ENCODE measurements around the gene MLLT3. TPM values are rescaled to one million over a fixed set of nuclear protein-coding genes. Genes with fewer than 3 reads are reported as not detected.

The MLLT3 gene
- total RNA-seq, 1 experiment from 2014 or later, result 20.0 TPM

DNA sequence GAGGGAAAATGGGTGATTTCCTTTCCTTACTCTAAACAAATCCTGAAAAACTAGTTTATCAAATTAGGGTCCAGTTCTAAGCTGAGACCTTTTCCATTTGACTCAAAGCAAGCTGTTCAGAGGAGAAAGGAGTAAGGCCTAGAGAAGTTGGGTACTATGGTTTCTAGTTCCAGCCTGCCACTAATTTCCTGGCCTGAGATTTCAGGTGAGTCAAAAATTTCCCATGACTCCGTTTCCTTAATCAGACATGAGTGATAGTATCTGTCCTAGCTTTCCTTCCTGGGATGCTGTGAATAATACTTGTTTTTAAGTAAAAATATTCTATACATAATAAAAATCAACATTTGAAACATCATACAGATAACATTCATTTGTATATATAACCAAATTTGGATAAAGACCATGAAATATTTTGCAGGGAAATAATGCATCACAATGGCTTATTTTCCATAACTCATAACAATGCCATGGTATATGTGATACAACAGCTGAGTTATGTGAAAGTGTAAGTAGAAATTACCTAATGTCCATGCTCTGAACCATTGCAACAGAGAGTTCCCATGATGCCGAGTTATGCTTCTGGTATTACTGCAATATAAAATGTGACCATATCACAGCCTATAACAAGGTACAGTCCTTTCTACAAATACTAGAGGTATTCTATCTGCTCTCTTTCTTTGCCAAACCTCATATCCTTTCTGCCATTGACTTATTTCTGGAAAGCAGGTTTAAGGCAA is 142.7 kb downstream of the MLLT3 start:
- DNase-seq (ENCODE audit: low read depth), result no peak

- DNase-seq (ENCODE audit: low read depth), result no peak
These were observed 143.5 kb downstream of the MLLT3 start for GRCh38 chr9:20478786-20479185.

GRCh38 chr9:20477940-20478620 is 144.2 kb downstream of the MLLT3 start:
- peak; percentile 70 for DNase-seq (ENCODE audit: low read depth)

GRCh38 chr9:20476912-20477521 is 145.3 kb downstream of the MLLT3 start:
- no peak for DNase-seq (ENCODE audit: low read depth)

DNA sequence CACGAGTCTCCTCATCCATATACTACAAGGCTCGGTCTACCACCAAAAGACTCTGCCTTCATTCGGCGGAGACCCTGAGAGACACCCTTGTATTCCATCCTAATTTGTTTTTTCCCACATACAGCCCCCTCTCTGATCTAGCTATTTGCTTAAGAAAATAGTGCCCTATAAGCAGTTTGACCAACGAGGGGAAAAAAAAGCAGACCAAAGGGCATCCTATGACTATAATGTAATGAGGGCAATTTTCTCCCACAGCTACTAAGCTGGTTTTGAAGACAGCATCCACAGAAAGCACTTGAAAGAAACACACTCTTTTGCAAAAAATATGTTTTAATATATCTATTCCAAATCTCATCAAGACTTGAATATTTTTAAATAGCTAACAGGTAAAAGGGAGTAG is 147.8 kb downstream of the MLLT3 start:
- no peak for DNase-seq (ENCODE audit: low read depth)

GRCh38 chr9:20473515-20474013 is 148.7 kb downstream of the MLLT3 start:
- no peak for DNase-seq (ENCODE audit: low read depth)

DNA sequence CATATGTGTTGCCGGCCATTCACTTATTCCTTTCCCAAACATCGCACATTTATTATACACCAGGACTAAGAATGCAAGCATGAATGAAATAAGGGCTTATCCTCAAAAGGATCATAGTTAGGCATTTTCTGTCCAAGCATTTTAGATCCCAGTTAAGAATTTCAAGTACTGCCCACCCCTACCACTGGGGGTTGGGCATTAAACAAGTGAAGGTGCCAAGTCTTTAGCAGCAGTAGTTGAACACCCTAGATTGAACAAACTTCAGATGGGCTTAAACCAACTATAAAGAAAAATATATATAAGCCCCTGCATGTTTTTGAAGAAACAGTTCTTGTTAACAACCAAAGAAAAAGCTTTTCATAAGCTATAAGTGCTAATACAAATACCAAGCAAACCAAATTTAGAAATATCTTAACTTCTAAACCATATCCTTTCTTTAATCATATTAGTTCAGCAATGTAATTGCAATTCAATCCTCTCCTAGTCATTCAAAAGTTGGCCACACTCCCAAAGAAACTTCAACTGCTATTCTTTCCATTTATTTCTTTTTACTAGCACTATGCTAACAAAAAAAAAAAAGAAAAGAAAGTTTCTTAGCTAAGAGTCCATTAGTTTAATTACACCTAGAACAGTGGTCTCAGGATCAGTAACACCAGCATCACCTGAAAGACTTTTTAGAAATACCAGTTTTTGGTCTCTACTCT is 149.8 kb downstream of the MLLT3 start:
- DNase-seq (ENCODE audit: low read depth), result no peak

DNA sequence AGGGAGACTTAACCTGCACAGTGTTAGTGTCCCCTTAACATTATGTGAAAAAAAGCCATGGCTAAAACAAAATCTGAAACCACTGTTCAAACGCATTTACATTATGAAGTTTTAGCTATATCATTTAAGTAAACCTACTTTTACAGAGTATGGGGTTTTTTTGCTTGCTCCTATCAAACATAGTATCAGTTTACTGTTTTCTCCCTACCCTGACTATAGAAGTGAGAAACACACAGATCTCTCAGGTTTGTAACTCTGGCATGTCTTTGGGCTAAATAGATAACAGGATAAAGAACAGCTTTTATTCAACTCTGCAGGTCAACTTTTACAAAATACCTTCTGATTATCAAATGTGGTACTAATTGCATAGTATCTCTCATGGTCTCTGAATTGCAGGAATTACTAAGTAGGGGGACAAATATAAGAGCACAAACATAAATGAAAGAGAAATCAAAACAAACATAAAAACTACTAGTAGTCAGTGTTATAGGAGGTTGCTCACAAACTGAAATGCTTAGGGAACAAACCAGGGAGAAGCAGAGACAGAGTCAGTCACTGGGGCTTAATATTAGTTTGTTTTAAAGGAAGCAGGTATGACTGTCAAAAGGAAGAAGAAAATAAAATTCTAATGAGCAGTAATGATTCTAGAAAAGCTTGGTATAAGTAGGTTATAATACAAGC is 155.8 kb downstream of the MLLT3 start:
- DNase-seq (ENCODE audit: low read depth), result no peak

DNA sequence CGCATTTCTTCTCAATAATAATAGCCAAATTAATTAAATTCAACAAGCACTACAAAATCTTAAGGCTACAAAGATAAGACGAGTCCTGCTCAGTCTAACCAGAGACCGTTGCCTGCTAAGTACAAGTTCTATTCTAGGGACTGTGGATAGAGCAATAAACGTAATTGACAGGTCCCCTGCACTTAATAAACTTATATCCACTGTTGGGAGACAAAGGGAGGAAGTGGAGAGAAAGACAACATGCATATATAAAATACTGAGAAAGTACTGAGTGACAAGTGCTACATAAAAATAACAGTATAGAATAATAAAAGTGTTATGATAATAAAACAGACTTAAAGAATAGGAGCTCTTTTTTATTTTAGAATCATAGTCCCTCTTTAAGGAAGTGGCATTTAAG is 158.1 kb downstream of the MLLT3 start:
- no peak for DNase-seq (ENCODE audit: low read depth)

DNA sequence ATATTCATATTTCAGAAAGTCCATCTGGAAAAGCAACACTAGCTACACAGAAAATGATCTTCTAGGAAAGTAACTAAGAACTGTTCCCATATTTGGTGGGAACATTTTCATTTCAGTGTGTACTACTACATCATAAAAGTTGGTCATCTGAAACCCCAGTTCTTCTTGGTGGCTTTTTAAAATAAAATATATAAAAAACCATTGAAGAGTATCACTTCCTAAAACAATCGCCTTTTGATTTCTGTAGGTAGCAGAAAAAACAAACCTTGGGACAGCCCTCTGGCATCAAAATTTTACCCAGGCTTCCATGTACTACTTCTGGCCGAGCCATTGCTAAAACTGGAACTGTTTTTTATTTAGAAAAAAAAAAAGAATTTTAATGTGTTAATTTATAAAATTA is 158.5 kb downstream of the MLLT3 start:
- no peak for DNase-seq (ENCODE audit: low read depth)

DNA sequence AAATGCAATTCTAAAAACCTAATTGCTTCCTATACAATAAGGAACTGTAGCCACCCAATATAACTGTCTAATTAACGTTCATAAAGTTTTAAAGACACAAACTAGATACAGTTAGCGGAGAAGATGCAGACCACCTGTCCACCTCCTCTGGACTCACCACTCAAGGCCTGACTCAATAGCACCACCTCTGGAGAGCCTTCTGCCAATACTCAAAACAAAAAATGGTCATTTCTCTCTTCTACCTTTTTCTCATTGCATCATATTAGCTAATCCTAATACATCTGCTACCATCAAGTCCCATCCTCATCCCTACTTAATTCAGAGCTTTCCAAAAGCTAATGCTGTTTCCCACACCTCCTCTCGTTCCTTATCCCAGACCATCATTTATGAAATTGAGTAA is 159.9 kb downstream of the MLLT3 start:
- no peak for DNase-seq (ENCODE audit: low read depth)

DNA sequence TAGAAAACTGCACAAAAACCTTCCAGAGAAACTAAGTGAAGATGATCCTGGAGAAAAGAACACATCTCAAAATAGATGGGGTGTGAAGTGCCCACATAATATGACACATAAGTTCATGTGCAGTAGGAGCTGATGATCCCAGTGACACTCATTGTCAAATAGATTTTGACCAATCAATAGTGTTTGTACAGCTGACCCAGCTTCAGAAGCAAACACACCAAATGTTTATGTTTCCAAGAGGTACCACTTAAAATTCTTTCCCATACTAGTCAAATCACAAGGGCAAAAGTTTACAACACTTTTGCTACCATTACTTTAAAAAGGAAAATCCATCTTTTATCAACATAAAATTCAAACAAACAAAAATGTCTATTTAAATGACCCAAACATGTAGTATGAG is 175.0 kb downstream of the MLLT3 start:
- no peak for DNase-seq (ENCODE audit: low read depth)

DNA sequence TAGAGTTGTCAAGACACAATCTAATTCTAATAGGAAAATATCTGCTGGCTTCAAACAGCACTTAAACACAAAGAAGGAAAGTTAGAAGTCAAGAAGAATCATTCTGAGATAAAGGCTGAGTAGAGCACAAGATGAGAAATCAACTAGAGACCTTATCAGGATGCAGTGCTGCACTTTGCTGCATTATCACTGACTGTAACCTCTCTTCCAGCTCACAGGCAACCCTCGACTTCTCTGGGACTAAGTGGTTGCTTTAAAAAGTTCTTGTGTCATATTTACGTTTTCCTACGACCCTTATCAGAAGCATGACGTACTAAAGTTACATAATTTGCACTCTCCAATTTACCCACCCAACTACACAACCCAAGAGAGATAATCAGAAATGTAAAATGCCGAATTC is 176.1 kb downstream of the MLLT3 start:
- no peak for DNase-seq (ENCODE audit: low read depth)

DNA sequence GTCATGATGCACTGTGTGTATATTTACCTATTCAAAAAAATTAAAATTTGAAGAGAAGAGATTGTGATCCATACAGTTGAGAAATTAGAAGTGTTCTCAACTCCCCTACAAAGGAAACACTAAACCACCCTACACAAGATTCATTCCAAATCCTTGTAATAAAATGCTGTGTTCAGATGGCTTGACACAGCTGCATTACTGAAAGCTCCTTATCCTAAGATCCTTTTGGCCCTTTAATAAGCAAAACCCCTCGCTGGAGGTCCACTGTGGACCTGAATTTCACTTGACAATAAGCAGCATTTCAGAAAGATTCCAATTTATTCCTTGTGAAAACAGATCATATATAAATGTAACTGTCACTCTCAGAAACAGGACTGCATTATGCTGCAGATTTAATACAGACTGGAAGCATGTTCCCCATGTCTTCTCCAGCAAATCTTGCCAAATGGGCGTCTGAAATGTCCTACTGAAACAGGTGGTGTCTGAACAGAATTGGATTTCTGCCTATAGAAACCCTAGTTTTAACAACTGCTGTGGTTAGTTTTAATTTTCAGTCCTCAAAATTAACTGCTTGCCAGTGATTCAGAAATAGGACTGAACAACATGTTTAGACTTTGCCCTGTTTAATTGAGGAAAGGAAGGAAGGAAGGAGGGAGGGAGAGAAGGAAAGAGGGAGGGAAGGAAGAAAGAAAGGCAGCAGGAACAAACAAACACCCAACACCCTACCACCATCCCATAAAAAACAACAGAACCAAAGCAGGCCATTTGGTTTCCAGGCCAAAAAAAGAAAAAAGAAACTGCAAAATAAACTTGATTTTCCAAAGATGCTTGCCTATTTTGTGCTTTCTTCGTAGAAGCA is 179.6 kb downstream of the MLLT3 start:
- no peak for DNase-seq (ENCODE audit: low read depth)

- DNase-seq (ENCODE audit: low read depth), result no peak
These were observed 180.4 kb downstream of the MLLT3 start for GRCh38 chr9:20441711-20442423.

GRCh38 chr9:20441166-20441565 is 181.1 kb downstream of the MLLT3 start:
- DNase-seq (ENCODE audit: low read depth), result no peak

- DNase-seq (ENCODE audit: low read depth), result no peak
These were observed 184.8 kb downstream of the MLLT3 start for GRCh38 chr9:20437476-20437875.

DNA sequence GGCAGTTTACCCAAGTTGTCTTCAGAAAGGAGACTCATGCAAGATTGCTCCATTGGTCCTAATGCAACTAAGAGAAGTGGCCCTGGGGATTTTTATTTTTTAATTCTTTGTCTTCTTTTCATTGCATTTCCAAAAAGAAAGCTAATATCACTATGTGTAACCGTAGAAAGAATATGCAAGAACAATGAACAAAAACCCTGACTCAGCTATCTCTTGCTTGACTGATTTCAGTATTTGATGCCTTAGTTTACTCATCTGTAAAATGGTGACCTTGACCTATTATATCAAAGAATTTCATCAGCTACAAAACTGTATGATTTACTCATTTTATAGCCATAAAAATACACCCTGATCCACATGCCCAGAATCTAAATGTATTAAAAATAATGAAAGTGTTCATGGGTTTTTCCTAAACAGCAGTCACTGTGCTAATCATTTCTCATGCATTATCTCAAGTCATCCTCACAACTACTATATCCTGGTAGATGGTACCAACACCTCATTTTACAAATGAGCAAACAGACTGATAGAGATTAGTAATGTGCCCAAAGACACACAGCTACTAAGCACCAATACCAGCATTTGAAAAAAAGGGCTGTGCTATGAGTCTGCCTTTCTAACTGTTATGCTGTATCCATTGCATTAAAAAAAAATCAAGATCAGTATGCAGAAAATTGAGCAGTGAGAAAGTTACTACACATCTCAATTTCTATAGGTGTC is 185.7 kb downstream of the MLLT3 start:
- DNase-seq (ENCODE audit: low read depth), result no peak

- no peak for DNase-seq (ENCODE audit: low read depth)
These were observed 193.3 kb downstream of the MLLT3 start for GRCh38 chr9:20428976-20429375.

Measured in HT1080 (cell line).